ENCODE measurements around the gene RNF183. TPM values are rescaled to one million over a fixed set of nuclear protein-coding genes. Genes with fewer than 3 reads are reported as not detected.
A peak's percentile ranks its signal among the peaks of the same experiment; 100 is the strongest.

RNF183 gene, protein sequence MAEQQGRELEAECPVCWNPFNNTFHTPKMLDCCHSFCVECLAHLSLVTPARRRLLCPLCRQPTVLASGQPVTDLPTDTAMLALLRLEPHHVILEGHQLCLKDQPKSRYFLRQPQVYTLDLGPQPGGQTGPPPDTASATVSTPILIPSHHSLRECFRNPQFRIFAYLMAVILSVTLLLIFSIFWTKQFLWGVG
- 3.9 TPM in 1 of 2 replicates, not detected in the other for total RNA-seq

DNA sequence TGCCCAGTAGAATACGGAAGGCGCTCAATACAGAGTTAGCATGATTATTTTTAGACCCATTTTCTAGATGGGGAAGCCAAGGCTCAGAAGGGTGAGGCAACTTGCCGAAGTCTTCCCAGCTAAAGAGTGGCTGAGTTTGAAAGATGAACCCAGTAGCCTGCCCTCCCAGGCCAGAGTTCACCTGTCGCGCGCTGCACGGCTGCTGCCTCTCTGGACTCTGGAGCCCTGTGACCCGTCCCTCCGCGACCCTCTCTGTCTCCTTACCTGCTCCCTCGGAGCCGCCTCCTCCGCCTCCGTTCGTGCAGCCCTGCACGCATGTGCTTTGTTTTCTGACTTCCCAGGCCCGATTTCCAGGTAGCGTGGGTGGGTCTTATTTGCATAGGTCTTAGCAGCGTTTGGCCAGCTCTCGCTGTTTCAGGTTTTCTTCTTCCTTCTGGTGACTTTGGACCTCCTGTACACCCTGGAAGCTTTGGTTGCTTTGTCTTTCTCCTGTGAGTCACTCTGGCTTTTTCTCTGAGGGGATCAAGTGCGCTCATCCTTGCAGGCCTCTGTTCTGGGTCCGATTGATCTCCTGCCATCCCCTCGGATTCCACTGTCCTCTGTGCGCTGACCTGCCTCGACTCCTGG is at the start of gene RNF183:
TSS of gene RNF183 (minus strand) at position 585 of the 627 bp plus-strand sequence. CDS start 5,192 bp downstream, outside the sequence.
- peak; percentile 55 for DNase-seq (ENCODE audit: low read depth)
- TF ChIP-seq, protein P1, sequence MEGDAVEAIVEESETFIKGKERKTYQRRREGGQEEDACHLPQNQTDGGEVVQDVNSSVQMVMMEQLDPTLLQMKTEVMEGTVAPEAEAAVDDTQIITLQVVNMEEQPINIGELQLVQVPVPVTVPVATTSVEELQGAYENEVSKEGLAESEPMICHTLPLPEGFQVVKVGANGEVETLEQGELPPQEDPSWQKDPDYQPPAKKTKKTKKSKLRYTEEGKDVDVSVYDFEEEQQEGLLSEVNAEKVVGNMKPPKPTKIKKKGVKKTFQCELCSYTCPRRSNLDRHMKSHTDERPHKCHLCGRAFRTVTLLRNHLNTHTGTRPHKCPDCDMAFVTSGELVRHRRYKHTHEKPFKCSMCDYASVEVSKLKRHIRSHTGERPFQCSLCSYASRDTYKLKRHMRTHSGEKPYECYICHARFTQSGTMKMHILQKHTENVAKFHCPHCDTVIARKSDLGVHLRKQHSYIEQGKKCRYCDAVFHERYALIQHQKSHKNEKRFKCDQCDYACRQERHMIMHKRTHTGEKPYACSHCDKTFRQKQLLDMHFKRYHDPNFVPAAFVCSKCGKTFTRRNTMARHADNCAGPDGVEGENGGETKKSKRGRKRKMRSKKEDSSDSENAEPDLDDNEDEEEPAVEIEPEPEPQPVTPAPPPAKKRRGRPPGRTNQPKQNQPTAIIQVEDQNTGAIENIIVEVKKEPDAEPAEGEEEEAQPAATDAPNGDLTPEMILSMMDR (conservative IDR thresholded peaks at IDR 0.05; ENCODE audit: low read depth, low read length), result no peak

DNA sequence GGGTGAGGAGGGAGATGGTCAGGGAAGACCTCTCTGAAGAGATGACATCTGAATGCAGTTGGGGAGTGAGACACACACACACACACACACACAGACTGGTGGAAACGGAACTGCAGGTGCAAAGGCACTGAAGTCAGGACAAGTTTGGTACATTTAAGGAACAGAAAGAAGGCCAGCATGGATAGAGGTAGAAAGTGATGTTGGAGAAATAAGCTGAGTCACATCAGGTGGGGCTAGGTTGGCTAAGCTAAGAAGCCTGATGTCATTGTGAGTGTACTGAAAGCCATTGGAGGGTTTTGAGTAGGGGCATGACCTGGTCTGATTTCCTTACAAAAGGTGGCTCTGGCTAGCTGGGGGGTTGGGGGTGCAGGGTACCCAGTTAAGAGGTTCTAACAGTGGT is 49.2 kb upstream of the RNF183 start:
- DNase-seq (ENCODE audit: low read depth), result no peak

More for the DNA sequence above, at the start of gene RNF183:
- peak within 1 kb of the TSS; percentile 43 for H3K4me3 ChIP-seq (ENCODE audit: low read depth, low read length)

DNA sequence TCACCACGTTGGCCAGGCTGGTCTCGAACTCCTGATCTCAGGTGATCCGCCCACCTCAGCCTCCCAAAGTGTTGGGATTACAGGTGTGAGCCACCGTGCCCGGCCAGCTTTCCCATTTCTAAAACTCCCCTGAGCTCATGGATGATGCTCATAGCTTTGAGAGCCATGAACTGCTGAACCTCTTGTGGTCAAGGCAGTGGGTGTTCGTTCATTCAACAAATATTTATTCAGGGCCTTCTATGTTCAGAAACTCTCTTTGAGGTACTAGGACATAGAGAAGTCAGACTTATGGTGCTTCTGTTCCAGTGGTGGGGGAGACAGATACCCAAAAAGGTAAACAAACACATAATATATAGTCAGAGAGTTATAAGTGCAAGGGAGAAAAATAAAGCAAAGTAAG is 48.8 kb upstream of the RNF183 start:
- DNase-seq (ENCODE audit: low read depth), result no peak
- H3K4me3 ChIP-seq (ENCODE audit: low read depth, low read length), result no peak overlapping the region
- TF ChIP-seq, protein P1 (conservative IDR thresholded peaks at IDR 0.05; ENCODE audit: low read depth, low read length), result no peak

More for the DNA sequence above, 49.2 kb upstream of the RNF183 start:
- no peak overlapping the region for H3K4me3 ChIP-seq (ENCODE audit: low read depth, low read length)
- TF ChIP-seq, protein P1 (conservative IDR thresholded peaks at IDR 0.05; ENCODE audit: low read depth, low read length), result no peak

DNA sequence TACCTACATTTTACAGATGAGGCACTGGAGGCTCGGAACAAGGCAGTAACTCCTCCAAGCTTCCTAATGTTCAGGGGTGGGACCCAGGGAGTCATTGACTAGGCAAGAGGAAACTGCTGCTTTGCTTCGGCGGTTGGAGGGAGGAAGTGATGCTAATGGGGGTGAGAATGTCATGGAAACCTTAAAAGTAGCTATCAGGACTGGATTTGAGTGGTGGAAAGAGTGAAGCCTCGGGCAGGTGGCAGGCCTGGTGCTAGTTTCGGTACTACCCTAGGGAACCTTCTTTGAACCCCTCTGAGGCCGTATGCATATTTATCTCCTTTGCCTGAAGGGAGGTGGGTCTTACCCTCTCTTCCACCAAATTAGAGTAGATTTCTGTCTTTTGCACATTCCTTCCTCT is 47.8 kb upstream of the RNF183 start:
- TF ChIP-seq, protein P1 (conservative IDR thresholded peaks at IDR 0.05; ENCODE audit: low read depth, low read length), result no peak
- no peak for DNase-seq (ENCODE audit: low read depth)
- H3K4me3 ChIP-seq (ENCODE audit: low read depth, low read length), result no peak overlapping the region

DNA sequence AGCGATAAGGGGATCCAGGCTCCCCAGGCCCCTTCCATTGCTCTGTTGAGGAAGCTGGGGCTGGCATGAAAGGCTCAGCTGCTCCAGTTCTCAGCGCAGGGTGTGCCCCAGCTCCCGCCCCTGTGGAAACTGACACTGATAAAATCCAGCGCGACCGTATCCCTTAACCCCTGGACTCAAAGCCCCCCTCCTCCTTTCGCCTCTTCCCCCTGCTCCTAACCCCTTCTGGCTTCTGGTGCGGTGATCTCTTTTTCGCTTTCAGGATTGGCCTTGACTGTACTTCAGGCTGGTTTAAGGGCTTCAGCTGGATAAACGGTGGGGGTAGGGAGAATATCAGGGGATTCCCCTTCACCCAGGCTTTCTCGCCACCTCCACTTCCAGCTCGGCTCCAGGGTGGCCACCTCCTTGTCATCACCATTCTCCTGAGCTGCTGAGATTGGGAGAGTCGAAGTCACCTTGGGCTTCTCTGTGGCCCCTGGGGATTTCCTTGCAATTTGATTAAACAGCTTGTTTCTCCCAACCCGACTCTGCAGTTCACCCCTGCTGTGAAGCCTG is 47.0 kb upstream of the RNF183 start:
- peak overlapping the region; percentile 55 for H3K4me3 ChIP-seq (ENCODE audit: low read depth, low read length)
- TF ChIP-seq, protein P1 (conservative IDR thresholded peaks at IDR 0.05; ENCODE audit: low read depth, low read length), result no peak
- no peak for DNase-seq (ENCODE audit: low read depth)

DNA sequence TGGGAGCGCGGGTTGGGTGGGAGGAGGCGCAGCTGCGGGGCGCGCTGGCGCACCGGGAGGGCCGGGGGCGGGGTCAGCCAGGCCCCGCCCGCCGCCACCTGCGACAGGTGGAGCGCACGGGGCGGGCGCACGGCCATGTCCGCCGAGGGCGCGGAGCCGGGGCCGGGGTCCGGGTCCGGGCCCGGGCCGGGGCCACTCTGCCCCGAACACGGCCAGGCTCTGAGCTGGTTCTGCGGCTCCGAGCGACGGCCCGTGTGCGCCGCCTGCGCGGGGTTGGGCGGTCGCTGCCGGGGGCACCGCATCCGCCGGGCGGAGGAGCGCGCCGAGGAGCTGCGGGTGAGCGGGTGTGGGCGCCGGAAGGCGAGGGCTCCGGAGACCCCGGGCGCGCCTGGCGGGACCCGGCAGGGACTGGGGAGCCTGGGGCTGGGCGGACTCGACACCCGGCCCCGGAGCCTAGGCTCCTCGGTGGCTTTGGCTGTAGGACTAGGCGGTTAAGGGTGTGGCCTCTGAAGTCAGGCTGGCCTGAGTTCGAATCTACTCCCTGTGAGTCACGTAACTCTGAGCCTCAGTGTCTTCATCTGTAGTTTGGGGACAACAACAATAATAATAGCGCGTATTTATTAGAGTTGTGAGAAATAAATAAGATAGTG is 46.4 kb upstream of the RNF183 start, which contains the start of gene BSPRY:
TSS of gene BSPRY (plus strand) at position 97 of the 650 bp plus-strand sequence. CDS start at position 136, 39 bp downstream.
- TF ChIP-seq, protein P1 (conservative IDR thresholded peaks at IDR 0.05; ENCODE audit: low read depth, low read length), result no peak
- DNase-seq (ENCODE audit: low read depth), result no peak
- peak within 1 kb of the TSS; percentile 55 for H3K4me3 ChIP-seq (ENCODE audit: low read depth, low read length)
